Chondrocyte (in vitro differentiated cells): Measurements from ENCODE around the gene SH3PXD2A. TPM values are rescaled to one million over a fixed set of nuclear protein-coding genes. Genes with fewer than 3 reads are reported as not detected.

Source experiments
- DNase-seq: peaks from one replicate; pipeline ENCODE4 v3.0.0; 2021; ENCODE audit warnings: mixed read lengths, low spot score
- H3K27ac Mint-ChIP-seq: one replicate; pipeline ENCODE4 v1.8.0; 2021; ENCODE audit warnings: mild to moderate bottlenecking, moderate library complexity, mixed read lengths; ENCODE audit not compliant: unreplicated experiment
- H3K27me3 Mint-ChIP-seq: 2 replicates; pipeline ENCODE4 v1.8.0; 2021; ENCODE audit warnings: low read depth, mixed read lengths
- H3K36me3 Mint-ChIP-seq: 2 replicates; pipeline ENCODE4 v1.8.0; 2021; ENCODE audit warnings: low read depth, mixed read lengths
- H3K4me1 Mint-ChIP-seq: 2 replicates; pipeline ENCODE4 v1.8.0; 2021; ENCODE audit warnings: low read depth, mild to moderate bottlenecking, mixed read lengths
- H3K4me3 Mint-ChIP-seq: one replicate; pipeline ENCODE4 v1.8.0; 2021; ENCODE audit warnings: mild to moderate bottlenecking, moderate library complexity, mixed read lengths; ENCODE audit not compliant: unreplicated experiment
- H3K9me3 Mint-ChIP-seq: 2 replicates; pipeline ENCODE4 v1.8.0; 2021; ENCODE audit warnings: low read depth, mixed read lengths
- CTCF ChIP-seq: fragments of 200-600 bp; sonication (generic); IDR thresholded peaks from 2 replicates; pipeline ENCODE4 v1.5.0; 2021; ENCODE audit warnings: antibody characterized with exemption, mild to moderate bottlenecking, moderate library complexity
- total RNA-seq: library from RNA; stranded (reverse); gene quantifications from 3 replicates; pipeline ENCODE4 v1.2.1, GENCODE V29; 2021

The SH3PXD2A gene
- total RNA-seq, 1 donor from 2014 or later = 46.0 TPM

- Mint-ChIP-seq H3K9me3 (no peaks in the 10 kb centered on the region), H3K27me3 (peaks cover 32% of the 10 kb centered on the region), H3K4me3 (no peak overlapping the region), H3K27ac (no peak overlapping the region), H3K36me3 (no peaks in the 10 kb centered on the region), H3K4me1 (no peaks in the 10 kb centered on the region)
- DNase-seq = no peak
- no peak for TF ChIP-seq CTCF
Observed at GRCh38 chr10:103572347-103573204, 282.8 kb downstream of the SH3PXD2A start.

- no peak for TF ChIP-seq CTCF
- Mint-ChIP-seq H3K36me3 (no peaks in the 10 kb centered on the region), H3K4me3 (no peak overlapping the region), H3K27me3 (peaks cover 32% of the 10 kb centered on the region), H3K9me3 (no peaks in the 10 kb centered on the region), H3K27ac (no peak overlapping the region), H3K4me1 (no peaks in the 10 kb centered on the region)
- DNase-seq = no peak
Observed at GRCh38 chr10:103571656-103571975, 283.8 kb downstream of the SH3PXD2A start.

- DNase-seq = no peak
- H3K4me1 Mint-ChIP-seq = no peaks in the 10 kb centered on the region
- H3K4me3 Mint-ChIP-seq = no peak overlapping the region
- no peak overlapping the region for H3K27ac Mint-ChIP-seq
- no peak for TF ChIP-seq CTCF
- peaks cover 35% of the 10 kb centered on the region for H3K27me3 Mint-ChIP-seq
- H3K36me3 Mint-ChIP-seq = no peaks in the 10 kb centered on the region
- no peaks in the 10 kb centered on the region for H3K9me3 Mint-ChIP-seq
Observed at GRCh38 chr10:103570844-103571655, 284.3 kb downstream of the SH3PXD2A start.

- DNase-seq = no peak
- TF ChIP-seq CTCF = no peak
- Mint-ChIP-seq H3K4me1 (no peaks in the 10 kb centered on the region), H3K36me3 (no peaks in the 10 kb centered on the region), H3K27me3 (peaks cover 33% of the 10 kb centered on the region), H3K27ac (no peak overlapping the region), H3K4me3 (no peak overlapping the region), H3K9me3 (no peaks in the 10 kb centered on the region)
Observed at GRCh38 chr10:103569896-103570295, 285.5 kb downstream of the SH3PXD2A start.

GRCh38 chr10:103568505-103568904 lies 286.9 kb downstream of the SH3PXD2A start:
- Mint-ChIP-seq H3K27ac (no peak overlapping the region), H3K27me3 (peaks cover 29% of the 10 kb centered on the region), H3K4me3 (no peak overlapping the region), H3K4me1 (no peaks in the 10 kb centered on the region), H3K9me3 (no peaks in the 10 kb centered on the region), H3K36me3 (no peaks in the 10 kb centered on the region)
- TF ChIP-seq CTCF = no peak
- no peak for DNase-seq
